ENCODE measurements around the gene EZH2.

EZH2 gene

GRCh38 chr7:148814922-148815559 is 69.0 kb downstream of the EZH2 start:
- no peak overlapping the region for H3K4me3 ChIP-seq (ENCODE audit: low read depth, low read length)

GRCh38 chr7:148813890-148814289 is 70.2 kb downstream of the EZH2 start:
- no peak overlapping the region for H3K4me3 ChIP-seq (ENCODE audit: low read depth, low read length)

GRCh38 chr7:148811892-148812291 is 72.2 kb downstream of the EZH2 start:
- no peak overlapping the region for H3K4me3 ChIP-seq (ENCODE audit: low read depth, low read length)

- H3K4me3 ChIP-seq (ENCODE audit: low read depth, low read length) = no peak overlapping the region
Observed at GRCh38 chr7:148809856-148810255, 74.2 kb downstream of the EZH2 start.

GRCh38 chr7:148807436-148807835 is 76.7 kb downstream of the EZH2 start:
- H3K4me3 ChIP-seq (ENCODE audit: low read depth, low read length) = no peak overlapping the region

GRCh38 chr7:148806187-148806586 is 77.9 kb downstream of the EZH2 start:
- H3K4me3 ChIP-seq (ENCODE audit: low read depth, low read length) = no peak overlapping the region

GRCh38 chr7:148804343-148805235 is 79.5 kb downstream of the EZH2 start:
- no peak overlapping the region for H3K4me3 ChIP-seq (ENCODE audit: low read depth, low read length)

- no peak overlapping the region for H3K4me3 ChIP-seq (ENCODE audit: low read depth, low read length)
Observed at GRCh38 chr7:148803094-148803493, 81.0 kb downstream of the EZH2 start.

- no peak overlapping the region for H3K4me3 ChIP-seq (ENCODE audit: low read depth, low read length)
Observed at GRCh38 chr7:148802101-148802493, 82.0 kb downstream of the EZH2 start.

GRCh38 chr7:148800677-148801076 is 83.4 kb downstream of the EZH2 start:
- no peak overlapping the region for H3K4me3 ChIP-seq (ENCODE audit: low read depth, low read length)

- no peak overlapping the region for H3K4me3 ChIP-seq (ENCODE audit: low read depth, low read length)
Observed at GRCh38 chr7:148799893-148800555, 84.1 kb downstream of the EZH2 start.

- no peak overlapping the region for H3K4me3 ChIP-seq (ENCODE audit: low read depth, low read length)
Observed at GRCh38 chr7:148796841-148797240, 87.2 kb downstream of the EZH2 start.

- H3K4me3 ChIP-seq (ENCODE audit: low read depth, low read length) = no peak overlapping the region
Observed at GRCh38 chr7:148794476-148794875, 89.6 kb downstream of the EZH2 start.

- no peak overlapping the region for H3K4me3 ChIP-seq (ENCODE audit: low read depth, low read length)
Observed at GRCh38 chr7:148793590-148793989, 90.5 kb downstream of the EZH2 start.

- no peak overlapping the region for H3K4me3 ChIP-seq (ENCODE audit: low read depth, low read length)
Observed at GRCh38 chr7:148791546-148791945, 92.5 kb downstream of the EZH2 start.

- H3K4me3 ChIP-seq (ENCODE audit: low read depth, low read length) = no peak overlapping the region
Observed at GRCh38 chr7:148790850-148791249, 93.2 kb downstream of the EZH2 start.

- H3K4me3 ChIP-seq (ENCODE audit: low read depth, low read length) = no peak overlapping the region
Observed at GRCh38 chr7:148790131-148790726, 93.9 kb downstream of the EZH2 start.

GRCh38 chr7:148789220-148789619 is 94.9 kb downstream of the EZH2 start:
- H3K4me3 ChIP-seq (ENCODE audit: low read depth, low read length) = no peak overlapping the region

- no peak overlapping the region for H3K4me3 ChIP-seq (ENCODE audit: low read depth, low read length)
Observed at GRCh38 chr7:148787571-148788295, 96.4 kb downstream of the EZH2 start.

- no peak overlapping the region for H3K4me3 ChIP-seq (ENCODE audit: low read depth, low read length)
Observed at GRCh38 chr7:148783801-148784527, 100.1 kb downstream of the EZH2 start.

Data from iPS-11a (cell line).